HG02852 (cell line): Measurements from ENCODE around the gene TCFL5.

Source experiments
- ATAC-seq: cut with Tn5 transposase; IDR thresholded peaks from one replicate; pipeline ENCODE4 v1.9.1; 2021; ENCODE audit warnings: mild to moderate bottlenecking, moderate library complexity; ENCODE audit not compliant: unreplicated experiment

TCFL5 gene

GRCh38 chr20:62861726-62862336, at the start of gene TCFL5:
Gene TCFL5, minus strand, starts transcription at chr20:62861822. Its CDS starts 152 bp downstream, at chr20:62861670.
- ATAC-seq: peak; percentile 61

- ATAC-seq: no peak
Observed at GRCh38 chr20:62910777-62911497, 49.3 kb upstream of the TCFL5 start.

- ATAC-seq: no peak
Observed at GRCh38 chr20:62910217-62910766, 48.7 kb upstream of the TCFL5 start.

GRCh38 chr20:62908971-62909791, 47.6 kb upstream of the TCFL5 start:
- no peak for ATAC-seq

- ATAC-seq: no peak
Observed at GRCh38 chr20:62907384-62908317, 46.0 kb upstream of the TCFL5 start.

GRCh38 chr20:62906647-62907375, 45.2 kb upstream of the TCFL5 start:
- no peak for ATAC-seq

GRCh38 chr20:62906209-62906608, 44.6 kb upstream of the TCFL5 start:
- ATAC-seq: no peak

GRCh38 chr20:62905536-62906117, 44.0 kb upstream of the TCFL5 start:
- no peak for ATAC-seq

- ATAC-seq: no peak
Observed at GRCh38 chr20:62902926-62903615, 41.4 kb upstream of the TCFL5 start.

- ATAC-seq: no peak
Observed at GRCh38 chr20:62901891-62902290, 40.3 kb upstream of the TCFL5 start.

- ATAC-seq: peak; percentile 3
Observed at GRCh38 chr20:62900692-62901584, 39.3 kb upstream of the TCFL5 start.

- ATAC-seq: peak; percentile 80
Observed at GRCh38 chr20:62900052-62900691, 38.5 kb upstream of the TCFL5 start.

- no peak for ATAC-seq
Observed at GRCh38 chr20:62899633-62900051, 38.0 kb upstream of the TCFL5 start.

- ATAC-seq: peak; percentile 46
Observed at GRCh38 chr20:62898970-62899632, 37.5 kb upstream of the TCFL5 start.

GRCh38 chr20:62898093-62898964, 36.7 kb upstream of the TCFL5 start:
- no peak for ATAC-seq

GRCh38 chr20:62897666-62898065, 36.0 kb upstream of the TCFL5 start:
- ATAC-seq: no peak
